22Rv1 (cell line): ENCODE data around the gene UBQLN4.

Source experiments
- H3K27ac ChIP-seq: fragments of 450-650 bp; 2 replicates; pipeline ENCODE4 v1.5.1; 2017
- ZFX ChIP-seq: fragments of 450-650 bp; IDR thresholded peaks from 2 replicates; pipeline ENCODE4 v1.6.1; 2017; ENCODE audit warnings: antibody characterized with exemption, borderline replicate concordance
- TF ChIP-seq, protein P1 (sequence below): fragments of 450-650 bp; IDR thresholded peaks from 2 replicates; pipeline ENCODE4 v1.5.1; 2017; ENCODE audit warnings: mild to moderate bottlenecking

Gene UBQLN4

DNA sequence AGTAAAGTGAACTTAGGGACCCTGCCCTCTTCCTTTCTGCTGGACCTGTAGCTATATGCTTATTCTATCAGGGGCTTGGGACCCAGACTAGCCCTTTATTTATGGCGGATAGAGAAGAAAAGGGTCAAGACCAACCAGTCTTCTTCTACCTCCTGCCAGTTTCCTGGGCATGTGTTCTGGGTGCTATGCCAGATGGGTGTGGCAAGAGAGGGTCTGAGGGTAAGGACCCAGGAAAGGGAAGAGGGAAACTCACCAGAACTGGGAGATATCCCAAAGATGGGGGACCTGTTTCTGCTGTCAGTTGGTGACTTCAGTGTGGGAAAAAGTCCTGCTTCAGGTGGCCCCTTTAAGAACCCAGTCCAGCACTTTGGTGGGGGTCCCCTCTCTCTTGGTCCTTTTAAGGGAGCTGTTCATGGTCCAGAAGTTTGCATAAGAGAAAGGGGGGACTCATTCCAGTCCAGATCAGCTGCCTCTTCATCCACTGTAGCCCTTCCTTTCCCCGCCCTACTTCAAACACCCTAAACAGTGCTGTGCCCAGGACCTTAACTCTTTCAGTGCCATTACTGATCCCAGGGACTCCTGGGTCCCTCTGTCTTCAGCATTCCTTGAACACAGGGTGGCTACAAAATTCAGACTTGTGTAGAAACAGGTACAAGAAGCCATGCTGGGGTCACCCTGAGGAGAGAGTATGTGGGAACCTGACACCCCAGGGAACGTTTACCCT is 51.2 kb downstream of the UBQLN4 start:
- no peak for TF ChIP-seq ZFX
- TF ChIP-seq, protein P1, sequence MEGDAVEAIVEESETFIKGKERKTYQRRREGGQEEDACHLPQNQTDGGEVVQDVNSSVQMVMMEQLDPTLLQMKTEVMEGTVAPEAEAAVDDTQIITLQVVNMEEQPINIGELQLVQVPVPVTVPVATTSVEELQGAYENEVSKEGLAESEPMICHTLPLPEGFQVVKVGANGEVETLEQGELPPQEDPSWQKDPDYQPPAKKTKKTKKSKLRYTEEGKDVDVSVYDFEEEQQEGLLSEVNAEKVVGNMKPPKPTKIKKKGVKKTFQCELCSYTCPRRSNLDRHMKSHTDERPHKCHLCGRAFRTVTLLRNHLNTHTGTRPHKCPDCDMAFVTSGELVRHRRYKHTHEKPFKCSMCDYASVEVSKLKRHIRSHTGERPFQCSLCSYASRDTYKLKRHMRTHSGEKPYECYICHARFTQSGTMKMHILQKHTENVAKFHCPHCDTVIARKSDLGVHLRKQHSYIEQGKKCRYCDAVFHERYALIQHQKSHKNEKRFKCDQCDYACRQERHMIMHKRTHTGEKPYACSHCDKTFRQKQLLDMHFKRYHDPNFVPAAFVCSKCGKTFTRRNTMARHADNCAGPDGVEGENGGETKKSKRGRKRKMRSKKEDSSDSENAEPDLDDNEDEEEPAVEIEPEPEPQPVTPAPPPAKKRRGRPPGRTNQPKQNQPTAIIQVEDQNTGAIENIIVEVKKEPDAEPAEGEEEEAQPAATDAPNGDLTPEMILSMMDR, result no peak
- H3K27ac ChIP-seq, result no peak overlapping the region

GRCh38 chr1:156001662-156002171 is 51.9 kb downstream of the UBQLN4 start:
- TF ChIP-seq ZFX, result no peak
- TF ChIP-seq, protein P1, result no peak
- H3K27ac ChIP-seq, result peak overlapping the region; percentile 22; the same call in 1 of the 2 replicates

DNA sequence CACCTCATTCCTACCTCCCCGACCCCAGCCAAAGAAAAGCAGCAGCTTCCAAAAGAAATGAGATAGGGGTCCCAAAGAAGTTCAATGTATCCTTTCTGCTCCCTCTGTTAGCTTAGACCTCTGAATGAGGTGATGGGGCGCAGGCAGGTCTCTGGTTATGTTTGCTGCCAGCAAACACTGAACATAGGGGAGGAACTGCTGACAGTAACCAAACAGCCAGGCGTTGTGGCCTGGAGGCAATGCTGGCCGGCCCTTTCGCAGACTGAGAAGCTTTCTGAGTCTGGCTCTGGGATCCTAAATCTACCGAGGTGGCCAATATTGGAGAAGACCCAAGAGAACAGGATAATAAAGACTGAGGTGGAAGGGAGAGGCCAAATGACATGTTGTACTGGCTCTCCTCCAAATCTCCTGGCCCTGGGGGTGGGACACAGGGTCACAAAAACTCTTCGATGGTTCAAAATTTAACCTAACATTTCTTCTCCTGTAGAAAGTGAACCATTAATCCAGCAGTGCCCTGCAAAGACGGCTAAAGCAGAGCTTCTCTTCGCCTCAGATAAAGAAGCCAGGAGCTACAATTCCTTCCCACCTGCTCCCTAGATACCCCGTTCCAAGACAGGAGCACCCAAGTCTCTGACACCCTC is 52.5 kb downstream of the UBQLN4 start:
- H3K27ac ChIP-seq, result peak overlapping the region; percentile 22; the same call in 1 of the 2 replicates
- TF ChIP-seq, protein P1, result no peak
- no peak for TF ChIP-seq ZFX

GRCh38 chr1:155999964-156000363 is 53.6 kb downstream of the UBQLN4 start:
- no peak overlapping the region for H3K27ac ChIP-seq

GRCh38 chr1:155996166-155996565 is 57.4 kb downstream of the UBQLN4 start:
- H3K27ac ChIP-seq, result no peak overlapping the region
- TF ChIP-seq, protein P1, result no peak
- no peak for TF ChIP-seq ZFX

More at GRCh38 chr1:155999964-156000363, 53.6 kb downstream of the UBQLN4 start:
- TF ChIP-seq, protein P1, result no peak
- no peak for TF ChIP-seq ZFX

GRCh38 chr1:155993595-155993994 is 60.0 kb downstream of the UBQLN4 start:
- no peak overlapping the region for H3K27ac ChIP-seq
- TF ChIP-seq ZFX, result no peak
- TF ChIP-seq, protein P1, result no peak
